Mesodermal cell (in vitro differentiated cells): Measurements from ENCODE around the gene KDM6A.
"Not testable (repeated sequence)": the region's sequence is repeated elsewhere in the genome, so short reads cannot be mapped to it uniquely, and the experiment has no call there.

ENCODE experiments used
- H3K27ac ChIP-seq: 2 replicates; pipeline ENCODE4 v1.7.0; 2013; ENCODE audit warnings: mild to moderate bottlenecking, low read depth, low read length, moderate library complexity; ENCODE audit not compliant: severe bottlenecking
- H3K36me3 ChIP-seq: 2 replicates; pipeline ENCODE4 v1.7.1; 2013; ENCODE audit warnings: mild to moderate bottlenecking, low read length, moderate library complexity; ENCODE audit not compliant: control insufficient read depth, insufficient read depth
- H3K4me1 ChIP-seq: one replicate; pipeline ENCODE4 v1.7.1; 2013; ENCODE audit warnings: mild to moderate bottlenecking, low read length; ENCODE audit not compliant: insufficient read depth, control insufficient read depth, poor library complexity, severe bottlenecking
- H3K4me3 ChIP-seq: 2 replicates; pipeline ENCODE4 v1.7.0; 2013; ENCODE audit warnings: low read length, control low read depth, mild to moderate bottlenecking; ENCODE audit not compliant: insufficient read depth, poor library complexity, severe bottlenecking; ENCODE audit errors: extremely low read depth
- H3K9me3 ChIP-seq: 2 replicates; pipeline ENCODE4 v1.7.1; 2013; ENCODE audit warnings: mild to moderate bottlenecking, low read length, moderate library complexity; ENCODE audit not compliant: control insufficient read depth
- WGBS, 2 experiments: methylation state at CpG; one replicate each; pipeline ENCODE4 v1.1.5; 2013; ENCODE audit warnings: missing lambda C conversion rate in 2 of 2; ENCODE audit not compliant: insufficient coverage in 2 of 2; 5-methylcytosine and 5-hydroxymethylcytosine counted together

KDM6A gene

GRCh38 chrX:44945736-44946135 lies 72.7 kb downstream of the KDM6A start:
- peaks cover 3% of the 10 kb centered on the region for H3K4me1 ChIP-seq
- WGBS, 2 experiments, result 88% methylated on average over 2 of the region's 4 CpGs; no CpG with 5 or more reads in 1 of the 2 experiments
- no peaks in the 10 kb centered on the region for H3K36me3 ChIP-seq
- H3K4me3 ChIP-seq, result no peak overlapping the region
- H3K27ac ChIP-seq, result no peak overlapping the region
- H3K9me3 ChIP-seq, result peaks cover 5% of the 10 kb centered on the region

GRCh38 chrX:44946771-44947170 lies 73.8 kb downstream of the KDM6A start:
- Histone ChIP-seq H3K9me3 (peaks cover 5% of the 10 kb centered on the region), H3K4me1 (peaks cover 3% of the 10 kb centered on the region), H3K36me3 (no peaks in the 10 kb centered on the region), H3K27ac (no peak overlapping the region), H3K4me3 (no peak overlapping the region)
- WGBS, 2 experiments, result no CpG with 5 or more reads among the region's 4 CpGs

- peaks cover 5% of the 10 kb centered on the region for H3K9me3 ChIP-seq
- peaks cover 3% of the 10 kb centered on the region for H3K4me1 ChIP-seq
- no CpG with 5 or more reads among the region's 4 CpGs for WGBS, 2 experiments
- no peak overlapping the region for H3K4me3 ChIP-seq
- H3K27ac ChIP-seq, result no peak overlapping the region
- no peaks in the 10 kb centered on the region for H3K36me3 ChIP-seq
These were observed 75.0 kb downstream of the KDM6A start for GRCh38 chrX:44947995-44948394.

- no peak overlapping the region for H3K27ac ChIP-seq
- H3K4me1 ChIP-seq, result peaks cover 3% of the 10 kb centered on the region
- H3K4me3 ChIP-seq, result no peak overlapping the region
- no CpG with 5 or more reads among the region's 2 CpGs for WGBS, 2 experiments
- H3K9me3 ChIP-seq, result peaks cover 5% of the 10 kb centered on the region
- no peaks in the 10 kb centered on the region for H3K36me3 ChIP-seq
These were observed 75.4 kb downstream of the KDM6A start for GRCh38 chrX:44948406-44948805.

- 71 to 93% methylated on average over 3 to 4 of the region's 8 CpGs for WGBS, 2 experiments
- Histone ChIP-seq H3K4me1 (peaks cover 5% of the 10 kb centered on the region), H3K36me3 (no peaks in the 10 kb centered on the region), H3K27ac (no peak overlapping the region), H3K4me3 (no peak overlapping the region), H3K9me3 (peaks cover 5% of the 10 kb centered on the region)
These were observed 76.1 kb downstream of the KDM6A start for GRCh38 chrX:44949125-44949524.

- WGBS, 2 experiments, result 0% methylated on average over 2 of the region's 9 CpGs; no CpG with 5 or more reads in 1 of the 2 experiments
- H3K27ac ChIP-seq, result peak overlapping the region; percentile 10
These were observed 77.7 kb downstream of the KDM6A start for GRCh38 chrX:44950471-44951366.

GRCh38 chrX:44951572-44952067 lies 78.6 kb downstream of the KDM6A start:
- Histone ChIP-seq H3K4me1 (peaks cover 12% of the 10 kb centered on the region), H3K27ac (no peak overlapping the region), H3K4me3 (peak overlapping the region; percentile 18), H3K36me3 (no peaks in the 10 kb centered on the region), H3K9me3 (no peaks in the 10 kb centered on the region)
- WGBS, 2 experiments, result 30 to 31% methylated on average over 2 of the region's 2 CpGs

More at GRCh38 chrX:44950471-44951366, 77.7 kb downstream of the KDM6A start:
- peak overlapping the region; percentile 18 for H3K4me3 ChIP-seq
- not testable (repeated sequence) for H3K9me3 ChIP-seq, H3K36me3 ChIP-seq
- peaks cover 12% of the 10 kb centered on the region for H3K4me1 ChIP-seq

GRCh38 chrX:44952329-44953027 lies 79.5 kb downstream of the KDM6A start:
- Histone ChIP-seq H3K9me3 (no peaks in the 10 kb centered on the region), H3K27ac (no peak overlapping the region), H3K4me3 (peak overlapping the region; percentile 18), H3K4me1 (peaks cover 12% of the 10 kb centered on the region), H3K36me3 (no peaks in the 10 kb centered on the region)
- WGBS, 2 experiments, result 65% methylated on average over 5 of the region's 19 CpGs; no CpG with 5 or more reads in 1 of the 2 experiments

- H3K4me3 ChIP-seq, result peak overlapping the region; percentile 8
- H3K36me3 ChIP-seq, result no peaks in the 10 kb centered on the region
- no peaks in the 10 kb centered on the region for H3K9me3 ChIP-seq
- H3K4me1 ChIP-seq, result peaks cover 9% of the 10 kb centered on the region
- no peak overlapping the region for H3K27ac ChIP-seq
- WGBS, 2 experiments, result 40% methylated on average over 2 of the region's 11 CpGs; no CpG with 5 or more reads in 1 of the 2 experiments
These were observed 80.9 kb downstream of the KDM6A start for GRCh38 chrX:44953734-44954502.

GRCh38 chrX:44954562-44954961 lies 81.6 kb downstream of the KDM6A start:
- Histone ChIP-seq H3K36me3 (no peaks in the 10 kb centered on the region), H3K27ac (no peak overlapping the region), H3K4me3 (no peak overlapping the region), H3K9me3 (no peaks in the 10 kb centered on the region), H3K4me1 (peaks cover 9% of the 10 kb centered on the region)
- whole genome bisulfite sequencing, 2 experiments, result 68 to 100% methylated on average over 2 to 3 of the region's 3 CpGs
